GM13977 (cell line): ENCODE measurements around the gene DMXL1.

Experiments
- DNase-seq: peaks from one replicate; pipeline ENCODE4 v3.0.0; 2012; ENCODE audit warnings: low spot score
- CTCF ChIP-seq: IDR thresholded peaks from 2 replicates; pipeline ENCODE4 v1.5.1; 2012; ENCODE audit warnings: mild to moderate bottlenecking, control low read depth; ENCODE audit not compliant: insufficient read depth; ENCODE audit errors: extremely low read depth, missing control alignments
- in situ Hi-C: fragments of 300-500 bp; cut with MboI; formaldehyde crosslinking; loops from one replicate; pipeline ENCODE4 v1.12.0; 2022; ENCODE audit warnings: low sequenced_read_pairs, low pct_unique_long_range_greater_than_20kb, mixed read lengths, inconsistent platforms; ENCODE audit not compliant: unreplicated experiment

DMXL1 gene

GRCh38 chr5:119270121-119270565 is 199.3 kb downstream of the DMXL1 start:
- DNase-seq, result no peak
- in situ Hi-C loops, result no loop called here

GRCh38 chr5:119270960-119271757 is 200.3 kb downstream of the DMXL1 start:
- DNase-seq, result no peak
- TF ChIP-seq CTCF, result no peak
- in situ Hi-C loops, result no loop called here

More at GRCh38 chr5:119270121-119270565, 199.3 kb downstream of the DMXL1 start:
- TF ChIP-seq CTCF, result no peak

GRCh38 chr5:119271758-119272730 is 201.2 kb downstream of the DMXL1 start:
- TF ChIP-seq CTCF, result no peak
- in situ Hi-C loops, result no loop called here
- no peak for DNase-seq

- no peak for DNase-seq
Measured at GRCh38 chr5:119273391-119273839, 202.5 kb downstream of the DMXL1 start.

GRCh38 chr5:119274030-119274766 is 203.3 kb downstream of the DMXL1 start:
- TF ChIP-seq CTCF, result no peak
- in situ Hi-C loops, result no loop called here
- DNase-seq, result no peak

More at GRCh38 chr5:119273391-119273839, 202.5 kb downstream of the DMXL1 start:
- in situ Hi-C loops, result no loop called here
- TF ChIP-seq CTCF, result no peak

- no peak for TF ChIP-seq CTCF
- no peak for DNase-seq
- in situ Hi-C loops, result no loop called here
Measured at GRCh38 chr5:119274767-119275130, 203.9 kb downstream of the DMXL1 start.
